K562 (cell line): Measurements from ENCODE around the gene SNRNP70. TPM values are rescaled to one million over a fixed set of nuclear protein-coding genes. Genes with fewer than 3 reads are reported as not detected.

Experiments
- ATF1 ChIP-seq, 2 experiments: fragments of 450-650 bp in 1 of 2; IDR thresholded peaks; 2 replicates each; pipeline ENCODE4 v1.6.1; 2016; ENCODE audit warnings: missing compliant biosample characterization in 1 of 2, missing genetic modification characterization in 1 of 2
- ATF7 ChIP-seq: fragments of 450-650 bp; IDR thresholded peaks from 2 replicates; pipeline ENCODE4 v1.7.1; 2014; ENCODE audit warnings: mild to moderate bottlenecking, moderate library complexity
- CTCFL ChIP-seq: IDR thresholded peaks from 2 replicates; pipeline ENCODE4 v1.6.1; 2011; ENCODE audit warnings: borderline replicate concordance, low read depth, mild to moderate bottlenecking, moderate library complexity, low read length; ENCODE audit not compliant: insufficient read depth, poor library complexity, severe bottlenecking
- CXXC5 ChIP-seq: fragments of 250-450 bp; sonication (Bioruptor Pico); IDR thresholded peaks from 2 replicates; pipeline ENCODE4 v1.8.0; 2022; ENCODE audit warnings: inconsistent platforms, mild to moderate bottlenecking, moderate library complexity
- FOXK2 ChIP-seq, 2 experiments: fragments of 450-650 bp; IDR thresholded peaks in 1 of 2; conservative IDR thresholded peaks in 1 of 2; 2 replicates each; pipeline ENCODE4 v1.6.1; 2016; ENCODE audit warnings: low read depth in 2 of 2, mild to moderate bottlenecking in 1 of 2
- GATAD2A ChIP-seq: fragments of 450-650 bp; IDR thresholded peaks from 2 replicates; pipeline ENCODE4 v1.6.1; 2017
- MEF2D ChIP-seq: conservative IDR thresholded peaks from 2 replicates; pipeline ENCODE4 v1.6.1; 2016; ENCODE audit warnings: low read depth, missing genetic modification characterization, missing compliant biosample characterization
- POLR2G ChIP-seq: fragments of 200-400 bp; formaldehyde crosslinking; IDR thresholded peaks from 2 replicates; pipeline ENCODE4 v1.6.1; 2017; ENCODE audit warnings: low read depth, mild to moderate bottlenecking, antibody characterized with exemption, low read length, moderate library complexity
- SAFB ChIP-seq: fragments of 200-400 bp; formaldehyde crosslinking; IDR thresholded peaks from 2 replicates; pipeline ENCODE4 v1.6.1; 2017; ENCODE audit warnings: low read depth, low read length, borderline replicate concordance
- SMARCA4 ChIP-seq: fragments of 450-650 bp; IDR thresholded peaks from 2 replicates; pipeline ENCODE4 v1.6.1; 2016
- SREBF2 ChIP-seq: sonication (generic); formaldehyde crosslinking; IDR thresholded peaks from 2 replicates; pipeline ENCODE4 v1.4.0; 2020; ENCODE audit warnings: mild to moderate bottlenecking, missing genetic modification reagents
- ZMIZ1 ChIP-seq, 2 experiments: fragments of 150-350 bp in 1 of 2; IDR thresholded peaks; 2 replicates each; pipeline ENCODE4 v1.6.1; 2012 to 2016; ENCODE audit warnings: low read depth in 2 of 2, low read length in 2 of 2, mild to moderate bottlenecking in 1 of 2, moderate library complexity in 1 of 2
- ZNF282 ChIP-seq: sonication (generic); formaldehyde crosslinking; IDR thresholded peaks from 2 replicates; pipeline ENCODE4 v1.8.1; 2023; ENCODE audit warnings: missing genetic modification reagents
- ZNF644 ChIP-seq: fragments of 200-800 bp; sonication (Bioruptor generic); IDR thresholded peaks from 2 replicates; pipeline ENCODE4 v1.6.1; 2016; ENCODE audit warnings: low read depth, missing genetic modification characterization, missing compliant biosample characterization
- polyA plus RNA-seq, 8 experiments: library from polyadenylated mRNA; depleted of rRNA in 4 of 8; stranded (reverse) in 5 of 8; unstranded in 3 of 8; fragments of >200 nt; fragmentation: Nextera tagmentation in 2 of 8; fragmentation: Illumina TruSeq in 1 of 8; extraction: Ambion mirVana in 2 of 8; extraction: Trizol in 1 of 8; gene quantifications; 2 replicates each; pipeline versions ENCODE4 v1.2.1 to v1.2.3, GENCODE V29; 2011 to 2014; ENCODE audit warnings: inconsistent platforms in 1 of 8, missing spikeins in 1 of 8
- total RNA-seq, 7 experiments: library from RNA; depleted of rRNA in 6 of 7; stranded (reverse); fragments of >200 nt in 6 of 7; fragmentation: Illumina TruSeq in 2 of 7; extraction: Trizol in 2 of 7; gene quantifications; 2 replicates each; pipeline versions ENCODE4 v1.2.1 to v1.2.3, GENCODE V29; 2011 to 2021; ENCODE audit warnings: low replicate concordance in 1 of 7

The SNRNP70 gene
- total and polyA plus RNA-seq, 9 of the 15 experiments (the other 6 are each of a cell fraction or from before 2014, with no cell fraction given): 2.8 to 496 (median 136) TPM

- TF ChIP-seq CTCFL: peak; percentile 79
- peak in 1 of 2 experiments; percentile 99; a peak in 2 of 4 replicates for TF ChIP-seq FOXK2 (conservative IDR thresholded peaks at IDR 0.05 in 1 of 2, IDR thresholded peaks at IDR 0.05 in 1 of 2; ENCODE audit: low read depth in 2 of 2)
- TF ChIP-seq GATAD2A: 0 out of 2 replicates have a peak, but pooled peaks have one; percentile 7
- no peak for TF ChIP-seq ATF1 (CRISPR knock-in tag; IDR thresholded peaks at IDR 0.05)
- peak; percentile 84 for TF ChIP-seq ATF1 (tag; IDR thresholded peaks at IDR 0.05)
- TF ChIP-seq ZNF282: no peak
- TF ChIP-seq SREBF2 (CRISPR knock-in tag): no peak
- TF ChIP-seq ATF7: peak; percentile 98
- peak; percentile 45 for TF ChIP-seq CXXC5 (CRISPR knock-in tag)
- TF ChIP-seq MEF2D (tag): 0 out of 2 replicates have a peak, but pooled peaks have one; percentile 16
- no peak for TF ChIP-seq ZNF644 (tag)
- TF ChIP-seq ZMIZ1 (IDR thresholded peaks at IDR 0.05; ENCODE audit: low read depth in 2 of 2, low read length in 2 of 2): peak in 1 of 2 experiments; percentile 38; a peak in 1 of 4 replicates
- peak; percentile 46; the same call in 1 of the 2 replicates for TF ChIP-seq SMARCA4
- peak; percentile 48 for TF ChIP-seq POLR2G
- TF ChIP-seq SAFB: peak; percentile 38; the same call in 1 of the 2 replicates
These were observed 60.5 kb downstream of the SNRNP70 start (continued) for GRCh38 chr19:49145573-49146407.
